ENCODE data around the gene EXPH5. TPM values are rescaled to one million over a fixed set of nuclear protein-coding genes. Genes with fewer than 3 reads are reported as not detected.

The EXPH5 gene
- total and polyA plus RNA-seq, 12 donors, result 0.14 to 7.4 (median 0.98) TPM

DNA sequence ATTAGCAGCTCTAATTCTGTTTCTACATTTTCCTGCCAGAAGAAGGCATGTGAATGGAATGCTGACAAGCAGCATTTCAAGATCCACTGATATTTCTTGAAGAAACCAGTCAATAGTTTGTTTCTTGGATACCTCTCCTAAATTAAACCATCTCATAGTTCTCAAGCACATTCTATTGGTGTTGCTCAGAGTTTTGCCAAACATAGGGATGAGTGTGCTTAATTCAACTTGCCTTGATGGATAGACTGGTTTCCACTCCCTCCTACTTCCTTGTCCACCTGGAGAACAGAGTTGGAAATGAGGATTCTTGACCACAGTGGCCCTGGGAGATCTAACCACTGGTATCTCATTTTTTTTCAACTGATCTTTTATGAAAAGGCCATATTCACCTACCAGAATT lies 41.5 kb upstream of the EXPH5 start:
- H3K27me3 ChIP-seq, result no peaks in the 10 kb centered on the region
- no peaks in the 10 kb centered on the region for H3K4me1 ChIP-seq (replicated peaks in 1 of 2)
- H3K4me3 ChIP-seq, result no peak overlapping the region
- H3K9me3 ChIP-seq (replicated peaks in 1 of 3), result no peaks in the 10 kb centered on the region
- H3K27ac ChIP-seq, result no peak overlapping the region
- intact Hi-C loops (cut with DNase I), result no loop called here
- no peak for DNase-seq
- H3K36me3 ChIP-seq (replicated peaks in 1 of 2), result no peaks in the 10 kb centered on the region
- TF ChIP-seq, protein P1, sequence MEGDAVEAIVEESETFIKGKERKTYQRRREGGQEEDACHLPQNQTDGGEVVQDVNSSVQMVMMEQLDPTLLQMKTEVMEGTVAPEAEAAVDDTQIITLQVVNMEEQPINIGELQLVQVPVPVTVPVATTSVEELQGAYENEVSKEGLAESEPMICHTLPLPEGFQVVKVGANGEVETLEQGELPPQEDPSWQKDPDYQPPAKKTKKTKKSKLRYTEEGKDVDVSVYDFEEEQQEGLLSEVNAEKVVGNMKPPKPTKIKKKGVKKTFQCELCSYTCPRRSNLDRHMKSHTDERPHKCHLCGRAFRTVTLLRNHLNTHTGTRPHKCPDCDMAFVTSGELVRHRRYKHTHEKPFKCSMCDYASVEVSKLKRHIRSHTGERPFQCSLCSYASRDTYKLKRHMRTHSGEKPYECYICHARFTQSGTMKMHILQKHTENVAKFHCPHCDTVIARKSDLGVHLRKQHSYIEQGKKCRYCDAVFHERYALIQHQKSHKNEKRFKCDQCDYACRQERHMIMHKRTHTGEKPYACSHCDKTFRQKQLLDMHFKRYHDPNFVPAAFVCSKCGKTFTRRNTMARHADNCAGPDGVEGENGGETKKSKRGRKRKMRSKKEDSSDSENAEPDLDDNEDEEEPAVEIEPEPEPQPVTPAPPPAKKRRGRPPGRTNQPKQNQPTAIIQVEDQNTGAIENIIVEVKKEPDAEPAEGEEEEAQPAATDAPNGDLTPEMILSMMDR (IDR thresholded peaks at IDR 0.05), result no peak
- TF ChIP-seq POLR2A (IDR thresholded peaks at IDR 0.05), result no peak

DNA sequence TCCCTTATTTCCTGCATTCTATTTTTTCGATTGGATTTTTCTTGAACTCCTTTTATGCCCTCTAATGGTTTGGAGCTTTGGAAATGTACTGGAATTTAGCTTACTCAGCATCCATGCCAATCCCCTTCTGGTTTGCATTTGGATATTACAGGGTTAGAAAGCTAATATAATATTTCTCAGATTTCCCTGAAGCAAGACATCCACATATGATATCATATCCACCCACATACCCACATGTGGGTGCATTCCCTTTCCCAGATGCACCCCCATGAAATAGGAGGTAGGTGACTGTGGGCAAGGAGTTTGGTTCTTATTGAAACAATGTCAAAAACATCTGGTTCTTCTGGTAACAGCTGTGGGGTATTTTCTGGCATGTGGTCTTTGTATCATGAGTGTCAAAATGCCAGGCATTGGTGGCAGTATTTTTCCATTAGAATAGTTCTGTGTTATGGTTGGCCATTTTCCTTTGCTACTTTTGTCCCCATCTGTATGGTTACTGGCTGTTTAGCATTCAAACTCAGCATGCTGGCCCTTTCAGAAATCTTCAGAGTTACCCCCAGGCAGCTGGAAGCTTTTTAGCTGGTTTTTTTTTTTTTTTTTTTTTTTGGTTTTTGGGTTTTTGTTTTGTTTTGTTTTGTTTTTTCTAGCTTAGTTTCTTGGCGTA lies 38.6 kb upstream of the EXPH5 start:
- intact Hi-C loops (cut with DNase I), result no loop called here
- TF ChIP-seq POLR2A (IDR thresholded peaks at IDR 0.05), result no peak
- TF ChIP-seq, protein P1 (IDR thresholded peaks at IDR 0.05), result no peak
- Histone ChIP-seq H3K4me1 (replicated peaks in 1 of 2) (no peaks in the 10 kb centered on the region), H3K27ac (no peak overlapping the region), H3K9me3 (replicated peaks in 1 of 3) (no peaks in the 10 kb centered on the region), H3K36me3 (replicated peaks in 1 of 2) (no peaks in the 10 kb centered on the region), H3K27me3 (no peaks in the 10 kb centered on the region), H3K4me3 (no peak overlapping the region)
- no peak for DNase-seq
- WGBS, 4 donors, result 44 to 72% (median 71%) methylated on average over 2 of the region's 2 CpGs

DNA sequence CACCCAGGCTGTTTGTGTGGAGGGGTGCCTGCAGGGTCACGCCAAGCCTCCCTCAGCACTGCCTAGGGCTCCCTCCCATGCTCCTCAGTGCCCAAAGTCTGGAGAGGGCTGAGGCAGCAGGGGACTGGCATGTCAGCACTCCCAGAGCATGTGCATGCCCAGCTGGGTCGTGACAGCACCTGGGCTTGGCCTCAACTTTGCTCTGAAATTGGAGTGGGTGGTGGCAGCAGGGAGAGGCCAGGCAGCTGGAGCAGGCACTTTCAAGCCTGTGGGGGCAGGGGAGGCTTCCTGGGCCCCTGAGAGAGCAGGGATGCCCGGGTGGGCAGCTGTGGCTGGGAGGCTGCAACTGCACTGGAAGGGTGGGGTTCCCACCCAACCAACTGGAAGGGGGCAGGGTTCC lies 35.7 kb upstream of the EXPH5 start:
- no peak for DNase-seq
- Histone ChIP-seq H3K27ac (no peak overlapping the region), H3K9me3 (replicated peaks in 1 of 3) (no peaks in the 10 kb centered on the region), H3K4me1 (replicated peaks in 1 of 2) (no peaks in the 10 kb centered on the region), H3K27me3 (no peaks in the 10 kb centered on the region), H3K36me3 (replicated peaks in 1 of 2) (no peaks in the 10 kb centered on the region), H3K4me3 (no peak overlapping the region)
- 64 to 85% (median 75%) methylated on average over 2 to 3 of the region's 3 CpGs; no CpG with 5 or more reads in 1 of the 4 donors for WGBS, 4 donors
- intact Hi-C loops (cut with DNase I), result no loop called here
- TF ChIP-seq, protein P1 (IDR thresholded peaks at IDR 0.05), result no peak
- no peak for TF ChIP-seq POLR2A (IDR thresholded peaks at IDR 0.05)

DNA sequence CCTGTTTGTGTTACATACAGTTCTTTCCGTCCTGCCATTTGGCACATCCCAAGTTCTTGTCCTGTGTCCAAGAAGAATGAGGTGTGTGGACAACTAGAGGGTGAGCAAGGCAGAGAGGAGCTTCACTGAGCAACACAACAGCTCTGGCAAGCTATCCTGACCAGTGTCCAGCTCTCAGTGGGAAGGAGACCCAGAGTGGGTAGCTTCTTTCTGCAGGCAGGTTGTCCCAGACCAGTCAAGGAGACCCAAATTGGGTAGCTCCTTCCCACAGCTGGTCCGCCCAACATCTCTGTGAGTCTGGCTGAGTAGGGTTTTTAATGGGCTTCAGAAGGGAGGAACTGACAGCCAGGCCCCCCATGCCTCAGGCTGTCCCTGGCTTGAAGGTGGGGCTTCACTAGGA lies 35.2 kb upstream of the EXPH5 start:
- H3K9me3 ChIP-seq (replicated peaks in 1 of 3), result no peaks in the 10 kb centered on the region
- no peak overlapping the region for H3K27ac ChIP-seq
- no peak overlapping the region for H3K4me3 ChIP-seq
- WGBS, 4 donors, result 77 to 100% (median 79%) methylated on average over 1 to 2 of the region's 2 CpGs
- TF ChIP-seq, protein P1 (IDR thresholded peaks at IDR 0.05), result no peak
- no peak for TF ChIP-seq POLR2A (IDR thresholded peaks at IDR 0.05)
- intact Hi-C loops (cut with DNase I), result no loop called here
- H3K27me3 ChIP-seq, result no peaks in the 10 kb centered on the region
- no peaks in the 10 kb centered on the region for H3K4me1 ChIP-seq (replicated peaks in 1 of 2)
- DNase-seq, result no peak
- no peaks in the 10 kb centered on the region for H3K36me3 ChIP-seq (replicated peaks in 1 of 2)
